Ovary (tissue), 3 donors: ENCODE results near the gene PAQR7.

Experiments used
- CTCF ChIP-seq, 3 donors: fragments of 450-650 bp in 2 of 3; fragments of 200-600 bp in 1 of 3; IDR thresholded peaks; one replicate each; pipeline versions ENCODE4 v1.5.1 to v1.8.0; 2016 to 2022; ENCODE audit warnings: antibody characterized with exemption in 3 of 3, mild to moderate bottlenecking in 1 of 3
- EP300 ChIP-seq: sonication (generic); formaldehyde crosslinking; IDR thresholded peaks from one replicate; pipeline ENCODE4 v1.6.1; 2017; ENCODE audit warnings: antibody characterized with exemption
- POLR2A ChIP-seq: fragments of 450-650 bp; IDR thresholded peaks from one replicate; pipeline ENCODE4 v1.6.1; 2017; ENCODE audit warnings: antibody characterized with exemption, mild to moderate bottlenecking, moderate library complexity
- donor health status: DM: no; HTN: no; CAD: no.

GRCh38 chr1:25898223-25899015, 22.9 kb upstream of the PAQR7 start:
- TF ChIP-seq CTCF (IDR thresholded peaks at IDR 0.05) (no peak), POLR2A (no peak), EP300 (no peak)
